Panc1 (cell line): ENCODE measurements around the gene SURF2. TPM values are rescaled to one million over a fixed set of nuclear protein-coding genes. Genes with fewer than 3 reads are reported as not detected.

Experiments used
- ATAC-seq: fragments of 200-7000 bp; cut with Tn5 transposase; 2 replicates; pipeline ENCODE4 v1.9.1; 2020; ENCODE audit warnings: mild to moderate bottlenecking, moderate library complexity
- BruUV-seq: library from RNA; stranded (reverse); fragments of 400-500 nt; replicated peaks from 2 replicates; lab custom pipeline; 2021; lab: Mats Ljungman, UMichigan
- CTCF ChIA-PET: fragments of 300-600 bp; sonication (Branson Sonifier 250); formaldehyde crosslinking; loops from one replicate; lab custom pipeline; 2022; ENCODE audit warnings: antibody characterized with exemption; lab: Charles Lee
- POLR2A ChIA-PET: fragments of 300-600 bp; sonication (Branson Sonifier 250); formaldehyde crosslinking; loops from one replicate; lab custom pipeline; 2022; ENCODE audit warnings: antibody characterized with exemption; lab: Charles Lee
- DNase-seq: peaks from one replicate; pipeline ENCODE4 v3.0.0-alpha.2; 2010; ENCODE audit warnings: low read depth, low spot score
- H3K27ac ChIP-seq: 2 replicates; pipeline ENCODE4 v1.5.1; 2011; ENCODE audit warnings: mild to moderate bottlenecking, low read length, inconsistent platforms
- H3K27me3 ChIP-seq: fragments of 200-500 bp; sonication (Bioruptor generic); 2 replicates; pipeline ENCODE4 v1.6.0; 2014; ENCODE audit warnings: low read length, inconsistent platforms; ENCODE audit not compliant: control insufficient read depth, insufficient read depth
- H3K36me3 ChIP-seq: fragments of 200-500 bp; sonication (Bioruptor generic); 2 replicates; pipeline ENCODE4 v1.5.1; 2014; ENCODE audit warnings: inconsistent platforms, mild to moderate bottlenecking, low read length, moderate library complexity; ENCODE audit not compliant: control insufficient read depth, insufficient read depth
- H3K4me1 ChIP-seq: 2 replicates; pipeline ENCODE4 v1.5.1; 2011; ENCODE audit warnings: inconsistent platforms, mild to moderate bottlenecking, low read length, moderate library complexity; ENCODE audit not compliant: control insufficient read depth, insufficient read depth
- H3K4me3 ChIP-seq, 2 experiments: 2 replicates each; pipeline ENCODE4 v1.5.1; 2011 to 2012; ENCODE audit warnings: low read depth in 2 of 2, low read length in 2 of 2, mild to moderate bottlenecking in 2 of 2, inconsistent platforms in 1 of 2, moderate library complexity in 1 of 2
- H3K9me3 ChIP-seq: fragments of 200-500 bp; sonication (Bioruptor generic); 2 replicates; pipeline ENCODE4 v1.5.1; 2014; ENCODE audit warnings: low read depth, mild to moderate bottlenecking, inconsistent platforms, low read length, moderate library complexity; ENCODE audit not compliant: control insufficient read depth, insufficient read depth
- POLR2AphosphoS5 ChIP-seq: IDR thresholded peaks from 2 replicates; pipeline ENCODE4 v1.6.1; 2012; ENCODE audit warnings: mild to moderate bottlenecking, low read depth, low read length, moderate library complexity
- SIN3A ChIP-seq: IDR thresholded peaks from 2 replicates; pipeline ENCODE4 v1.6.1; 2012; ENCODE audit warnings: low read depth, mild to moderate bottlenecking, low read length, moderate library complexity, borderline replicate concordance; ENCODE audit not compliant: insufficient read depth
- TCF7L2 ChIP-seq: IDR thresholded peaks from 2 replicates; pipeline ENCODE4 v1.6.1; 2011; ENCODE audit warnings: mild to moderate bottlenecking, low read depth, low read length, inconsistent platforms
- in situ Hi-C: cut with HindIII; loops from 2 replicates; pipeline ENCODE4 v1.10.0; 2016; ENCODE audit warnings: low sequenced_read_pairs, low pct_unique_long_range_greater_than_20kb
- intact Hi-C: fragments of 100-400 bp; cut with micrococcal nuclease; formaldehyde crosslinking; loops from one replicate; pipeline ENCODE4 v1.10.0; 2022; ENCODE audit not compliant: unreplicated experiment
- total RNA-seq: library from RNA; stranded (reverse); gene quantifications from one replicate; pipeline ENCODE4 v1.2.1, GENCODE V29; 2021; ENCODE audit not compliant: unreplicated experiment
- TF ChIP-seq, protein P1 (sequence below), 2 experiments: IDR thresholded peaks; 2 replicates each; pipeline ENCODE4 v1.6.1; 2011 to 2012; ENCODE audit warnings: low read depth in 2 of 2, control low read depth in 1 of 2, low read length in 1 of 2, mild to moderate bottlenecking in 1 of 2, moderate library complexity in 1 of 2; ENCODE audit not compliant: insufficient read depth in 1 of 2
- TF ChIP-seq, protein P2 (sequence below): fragments of 450-650 bp; IDR thresholded peaks from 2 replicates; pipeline ENCODE4 v1.5.1; 2017; ENCODE audit warnings: mild to moderate bottlenecking

SURF2 gene
- total RNA-seq, 1 experiment from 2014 or later, result 19.2 TPM

DNA sequence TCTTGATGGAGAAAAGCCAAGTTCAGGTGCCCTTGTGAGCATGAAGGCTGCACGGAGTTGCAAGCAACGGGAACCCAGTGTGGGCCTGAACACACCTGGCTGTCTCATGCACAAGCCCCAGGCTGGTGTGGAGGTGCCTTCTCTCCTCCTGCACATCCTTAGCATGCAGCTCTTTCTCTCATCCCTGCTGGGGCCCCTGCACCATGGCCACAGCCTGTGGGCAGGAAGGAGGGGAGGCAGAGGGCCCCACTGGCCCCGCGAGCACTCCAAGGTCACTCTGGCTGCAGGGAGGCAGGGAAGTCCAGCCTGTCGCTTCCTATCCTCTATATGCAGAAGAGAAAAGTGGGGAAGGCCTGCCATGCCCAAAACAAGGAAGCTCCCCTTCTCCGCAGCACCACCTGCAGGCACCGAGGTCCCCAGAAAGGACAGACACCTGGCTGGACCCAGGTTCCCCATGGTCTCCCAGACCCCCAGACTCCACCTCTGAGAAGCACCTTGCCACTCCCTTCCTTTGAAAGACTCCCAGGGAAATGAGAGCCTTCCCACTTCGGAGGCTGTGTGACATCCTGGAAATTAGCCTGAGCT, 38.4 kb downstream of the SURF2 start:
- POLR2A ChIA-PET, result no interaction called here
- CTCF ChIA-PET, result no interaction called here
- no peak overlapping the region for H3K27ac ChIP-seq
- DNase-seq (no peak), ATAC-seq (no peak)
- H3K9me3 ChIP-seq, result no peaks in the 10 kb centered on the region
- no peaks in the 10 kb centered on the region for H3K36me3 ChIP-seq
- in situ Hi-C loops, result no loop called here
- H3K4me3 ChIP-seq, result no peak overlapping the region
- no TSS peak for BruUV-seq
- H3K4me1 ChIP-seq, result no peaks in the 10 kb centered on the region
- TF ChIP-seq TCF7L2, result no peak
- TF ChIP-seq POLR2AphosphoS5, result no peak
- TF ChIP-seq SIN3A, result no peak
- TF ChIP-seq, protein P1, sequence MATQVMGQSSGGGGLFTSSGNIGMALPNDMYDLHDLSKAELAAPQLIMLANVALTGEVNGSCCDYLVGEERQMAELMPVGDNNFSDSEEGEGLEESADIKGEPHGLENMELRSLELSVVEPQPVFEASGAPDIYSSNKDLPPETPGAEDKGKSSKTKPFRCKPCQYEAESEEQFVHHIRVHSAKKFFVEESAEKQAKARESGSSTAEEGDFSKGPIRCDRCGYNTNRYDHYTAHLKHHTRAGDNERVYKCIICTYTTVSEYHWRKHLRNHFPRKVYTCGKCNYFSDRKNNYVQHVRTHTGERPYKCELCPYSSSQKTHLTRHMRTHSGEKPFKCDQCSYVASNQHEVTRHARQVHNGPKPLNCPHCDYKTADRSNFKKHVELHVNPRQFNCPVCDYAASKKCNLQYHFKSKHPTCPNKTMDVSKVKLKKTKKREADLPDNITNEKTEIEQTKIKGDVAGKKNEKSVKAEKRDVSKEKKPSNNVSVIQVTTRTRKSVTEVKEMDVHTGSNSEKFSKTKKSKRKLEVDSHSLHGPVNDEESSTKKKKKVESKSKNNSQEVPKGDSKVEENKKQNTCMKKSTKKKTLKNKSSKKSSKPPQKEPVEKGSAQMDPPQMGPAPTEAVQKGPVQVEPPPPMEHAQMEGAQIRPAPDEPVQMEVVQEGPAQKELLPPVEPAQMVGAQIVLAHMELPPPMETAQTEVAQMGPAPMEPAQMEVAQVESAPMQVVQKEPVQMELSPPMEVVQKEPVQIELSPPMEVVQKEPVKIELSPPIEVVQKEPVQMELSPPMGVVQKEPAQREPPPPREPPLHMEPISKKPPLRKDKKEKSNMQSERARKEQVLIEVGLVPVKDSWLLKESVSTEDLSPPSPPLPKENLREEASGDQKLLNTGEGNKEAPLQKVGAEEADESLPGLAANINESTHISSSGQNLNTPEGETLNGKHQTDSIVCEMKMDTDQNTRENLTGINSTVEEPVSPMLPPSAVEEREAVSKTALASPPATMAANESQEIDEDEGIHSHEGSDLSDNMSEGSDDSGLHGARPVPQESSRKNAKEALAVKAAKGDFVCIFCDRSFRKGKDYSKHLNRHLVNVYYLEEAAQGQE (IDR thresholded peaks at IDR 0.05; ENCODE audit: insufficient read depth in 1 of 2, low read depth in 2 of 2, low read length in 1 of 2), result no peak
- TF ChIP-seq, protein P2, sequence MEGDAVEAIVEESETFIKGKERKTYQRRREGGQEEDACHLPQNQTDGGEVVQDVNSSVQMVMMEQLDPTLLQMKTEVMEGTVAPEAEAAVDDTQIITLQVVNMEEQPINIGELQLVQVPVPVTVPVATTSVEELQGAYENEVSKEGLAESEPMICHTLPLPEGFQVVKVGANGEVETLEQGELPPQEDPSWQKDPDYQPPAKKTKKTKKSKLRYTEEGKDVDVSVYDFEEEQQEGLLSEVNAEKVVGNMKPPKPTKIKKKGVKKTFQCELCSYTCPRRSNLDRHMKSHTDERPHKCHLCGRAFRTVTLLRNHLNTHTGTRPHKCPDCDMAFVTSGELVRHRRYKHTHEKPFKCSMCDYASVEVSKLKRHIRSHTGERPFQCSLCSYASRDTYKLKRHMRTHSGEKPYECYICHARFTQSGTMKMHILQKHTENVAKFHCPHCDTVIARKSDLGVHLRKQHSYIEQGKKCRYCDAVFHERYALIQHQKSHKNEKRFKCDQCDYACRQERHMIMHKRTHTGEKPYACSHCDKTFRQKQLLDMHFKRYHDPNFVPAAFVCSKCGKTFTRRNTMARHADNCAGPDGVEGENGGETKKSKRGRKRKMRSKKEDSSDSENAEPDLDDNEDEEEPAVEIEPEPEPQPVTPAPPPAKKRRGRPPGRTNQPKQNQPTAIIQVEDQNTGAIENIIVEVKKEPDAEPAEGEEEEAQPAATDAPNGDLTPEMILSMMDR, result no peak
- H3K27me3 ChIP-seq, result no peaks in the 10 kb centered on the region
- intact Hi-C loops, result no loop called here

DNA sequence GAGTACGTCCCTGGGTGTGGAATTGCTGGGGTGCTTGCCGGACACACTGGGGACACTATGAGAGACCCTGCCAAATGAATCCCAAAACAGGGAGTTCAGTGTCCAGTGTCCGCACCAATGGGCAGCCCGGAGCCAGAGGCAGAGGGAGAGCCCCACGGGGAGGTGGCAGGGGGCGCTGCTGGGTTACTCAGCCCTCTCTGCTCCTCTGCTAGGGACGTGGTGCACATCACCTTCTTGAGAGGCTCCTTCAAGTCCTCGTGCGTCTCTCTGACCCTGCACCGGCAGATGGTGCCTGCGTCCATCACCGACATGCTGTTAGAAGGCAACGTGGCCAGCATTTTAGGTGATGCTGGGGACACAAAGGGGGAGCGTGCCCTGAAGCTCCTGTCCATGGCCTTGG, 40.6 kb downstream of the SURF2 start:
- Histone ChIP-seq H3K27ac (no peak overlapping the region), H3K4me3 (no peak overlapping the region), H3K4me1 (no peaks in the 10 kb centered on the region), H3K36me3 (no peaks in the 10 kb centered on the region), H3K9me3 (no peaks in the 10 kb centered on the region), H3K27me3 (no peaks in the 10 kb centered on the region)
- POLR2A ChIA-PET, result interaction anchor here (0.7 kb wide), 1 partner anchor 284 kb away, joined by 3 read pairs; no protein-coding TSS in a partner anchor
- ATAC-seq (peak; percentile 54; the same call in 1 of the 2 replicates), DNase-seq (no peak)
- TF ChIP-seq TCF7L2, result no peak
- TF ChIP-seq, protein P2, result peak; percentile 16; the same call in 1 of the 2 replicates
- no TSS peak for BruUV-seq
- in situ Hi-C loops (no loop called here), intact Hi-C loops (no loop called here)
- CTCF ChIA-PET, result no interaction called here
